Tibial artery (tissue), 4 donors: ENCODE data around the gene NENF.
A peak's percentile ranks its signal among the peaks of the same experiment; 100 is the strongest.
"Not testable (repeated sequence)": the region's sequence is repeated elsewhere in the genome, so short reads cannot be mapped to it uniquely, and the experiment has no call there.

ENCODE experiments used
- DNase-seq, 2 donors: peaks; one replicate each; pipeline ENCODE4 v3.0.0-alpha.2; 2019
- H3K27ac ChIP-seq, 2 donors: fragments of 200-600 bp; sonication (generic) in 1 of 2; 1 replicate in 1 of 2; 2 replicates in 1 of 2; pipeline ENCODE4 v1.5.1; 2018 to 2019; ENCODE audit warnings: mild to moderate bottlenecking in 1 of 2
- H3K27me3 ChIP-seq, 2 donors: fragments of 200-600 bp; sonication (generic) in 1 of 2; one replicate each; pipeline versions ENCODE4 v1.5.1 to v1.6.0; 2016 to 2019
- H3K36me3 ChIP-seq, 3 donors: fragments of 200-600 bp; sonication (generic) in 2 of 3; one replicate each; pipeline ENCODE4 v1.5.1; 2016 to 2019; ENCODE audit warnings: mild to moderate bottlenecking in 2 of 3
- H3K4me1 ChIP-seq, 4 donors: fragments of 200-600 bp; sonication (generic) in 2 of 4; 1 replicate in 3 of 4; 2 replicates in 1 of 4; pipeline ENCODE4 v1.5.1; 2016 to 2019
- H3K4me3 ChIP-seq, 2 donors: fragments of 200-600 bp; sonication (generic) in 1 of 2; 1 replicate in 1 of 2; 2 replicates in 1 of 2; pipeline ENCODE4 v1.5.1; 2018 to 2019; ENCODE audit warnings: mild to moderate bottlenecking in 2 of 2
- H3K9me3 ChIP-seq, 3 donors: fragments of 200-600 bp; sonication (generic) in 1 of 3; one replicate each; pipeline ENCODE4 v1.5.1; 2016 to 2019
- CTCF ChIP-seq, 2 experiments: fragments of 200-600 bp in 1 of 2; fragments of 450-650 bp in 1 of 2; IDR thresholded peaks; one replicate each; pipeline ENCODE4 v1.5.1; 2017 to 2019; ENCODE audit warnings: antibody characterized with exemption in 2 of 2, mild to moderate bottlenecking in 1 of 2, moderate library complexity in 1 of 2
- intact Hi-C: fragments of 100-400 bp; cut with DNase I; formaldehyde crosslinking; loops from one replicate; pipeline ENCODE4 v1.15.0; 2023; ENCODE audit warnings: low total_unique reads

The NENF gene

DNA sequence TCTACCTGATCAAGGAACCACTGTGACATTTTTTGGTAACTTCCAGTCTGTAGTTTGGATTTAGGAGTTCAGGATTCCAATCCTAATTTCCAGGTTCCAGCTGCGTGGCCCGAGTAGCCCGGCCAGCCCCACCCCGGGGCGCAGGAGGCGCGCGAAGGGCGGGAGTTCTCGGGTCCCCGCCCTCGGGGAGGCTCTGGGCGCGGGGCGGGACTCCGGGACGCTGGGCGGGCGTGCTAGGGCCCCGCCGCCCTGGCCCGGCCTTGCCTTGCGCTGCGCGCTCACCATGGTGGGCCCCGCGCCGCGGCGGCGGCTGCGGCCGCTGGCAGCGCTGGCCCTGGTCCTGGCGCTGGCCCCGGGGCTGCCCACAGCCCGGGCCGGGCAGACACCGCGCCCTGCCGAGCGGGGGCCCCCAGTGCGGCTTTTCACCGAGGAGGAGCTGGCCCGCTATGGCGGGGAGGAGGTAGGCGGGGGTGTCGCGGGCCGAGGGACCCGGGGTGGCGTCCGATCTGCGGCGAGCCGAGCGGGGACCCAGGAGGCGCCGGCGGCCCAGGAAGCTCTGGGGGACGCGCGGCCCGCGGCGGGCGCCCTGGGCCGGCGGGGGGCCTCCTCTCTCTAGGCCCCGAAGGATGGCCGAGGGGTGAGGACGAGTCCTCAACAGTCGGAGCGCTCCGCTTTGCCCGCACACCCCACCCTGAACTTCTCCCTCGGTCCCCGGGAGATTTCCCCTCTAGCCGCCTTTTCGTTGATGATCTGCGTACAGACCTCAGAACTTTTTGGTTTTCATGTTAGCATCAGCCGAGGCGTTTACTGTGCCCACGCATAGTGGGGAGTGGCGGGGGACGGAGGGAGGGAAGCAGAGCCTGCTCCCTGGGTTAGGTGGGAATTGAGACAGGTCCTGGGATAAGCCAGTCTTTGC is at the start of gene NENF:
TSS of gene NENF (plus strand) at position 260 of the 916 bp plus-strand sequence. CDS start at position 284, 24 bp downstream.
- Histone ChIP-seq H3K27ac (peak within 1 kb of the TSS; percentile 84 to 99), H3K36me3 (no peaks in the 10 kb centered on the region), H3K4me1 (peaks cover 0 to 24% (median 17%) of the 10 kb centered on the region in 4 donors), H3K27me3 (no peaks in the 10 kb centered on the region), H3K4me3 (peak within 1 kb of the TSS; percentile 72 to 96), H3K9me3 (no peaks in the 10 kb centered on the region)
- intact Hi-C loops: no loop called here
- peak; percentile 81 to 92 for DNase-seq
- peak in 1 of 2 experiments; percentile 9 for TF ChIP-seq CTCF (IDR thresholded peaks at IDR 0.05)

DNA sequence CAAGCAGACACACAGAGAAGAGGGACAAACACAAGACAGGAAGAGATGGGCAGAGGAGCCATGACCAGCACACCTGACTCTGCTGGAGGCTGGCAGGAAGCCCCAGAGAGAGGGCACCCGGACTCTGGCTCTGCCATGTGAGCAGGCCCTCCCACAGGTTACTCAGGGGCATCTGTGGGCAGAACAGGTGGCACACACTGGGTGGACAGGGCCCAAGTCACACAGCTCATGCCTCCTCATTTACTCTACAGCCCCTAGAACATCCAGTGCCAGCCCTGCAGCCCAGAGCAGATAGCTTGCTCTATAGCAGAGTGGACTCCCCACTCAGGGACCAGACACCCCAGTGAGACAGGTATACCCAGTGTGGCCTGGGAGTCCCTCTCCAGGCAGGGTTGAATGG is 46.7 kb upstream of the NENF start:
- no peak for DNase-seq
- intact Hi-C loops: no loop called here
- H3K27me3 ChIP-seq: no peaks in the 10 kb centered on the region
- no peak overlapping the region for H3K4me3 ChIP-seq
- peaks cover 0 to 10% (median 7%) of the 10 kb centered on the region in 3 donors for H3K9me3 ChIP-seq
- peaks cover 10 to 41% (median 13%) of the 10 kb centered on the region in 3 donors for H3K36me3 ChIP-seq
- no peaks in the 10 kb centered on the region for H3K4me1 ChIP-seq
- no peak for TF ChIP-seq CTCF (IDR thresholded peaks at IDR 0.05)
- no peak overlapping the region for H3K27ac ChIP-seq

DNA sequence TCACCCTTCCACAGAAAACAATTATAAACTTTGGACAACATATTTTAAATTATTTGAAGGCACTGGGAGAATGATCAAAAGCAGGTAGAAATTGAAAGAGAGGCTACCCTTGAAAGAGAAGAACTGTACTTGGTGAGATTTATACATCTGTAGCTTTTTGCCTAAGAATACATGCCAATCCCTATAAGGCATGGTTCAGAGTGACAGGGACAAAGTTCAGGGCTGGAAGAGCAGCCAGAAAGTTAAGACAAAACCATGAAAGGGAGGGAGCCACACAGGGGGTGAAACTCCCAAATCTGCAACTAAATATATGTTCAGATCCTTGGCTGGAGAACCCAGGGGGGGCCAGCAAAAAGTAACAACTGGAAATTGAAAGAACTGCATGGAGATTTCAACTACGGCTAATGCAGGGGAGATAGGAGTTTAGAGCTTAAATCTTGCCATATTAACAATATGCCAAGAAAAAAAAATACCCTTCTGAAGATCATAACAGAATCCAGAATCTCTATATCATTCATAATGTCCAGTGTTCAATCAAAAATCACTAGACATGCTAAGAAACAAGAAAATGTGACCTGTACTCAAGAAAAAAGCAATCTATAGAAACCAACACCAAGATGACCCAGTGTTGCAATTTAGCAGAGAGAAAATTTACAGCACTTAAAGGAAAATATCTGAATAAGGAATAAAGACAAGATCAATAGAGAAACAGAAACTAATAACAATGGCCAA is 43.6 kb upstream of the NENF start:
- H3K27me3 ChIP-seq: no peaks in the 10 kb centered on the region
- H3K27ac ChIP-seq: no peak overlapping the region
- H3K36me3 ChIP-seq: peaks cover 10 to 28% (median 14%) of the 10 kb centered on the region in 3 donors
- H3K9me3 ChIP-seq: peaks cover 0 to 11% (median 9%) of the 10 kb centered on the region in 3 donors
- intact Hi-C loops: no loop called here
- no peaks in the 10 kb centered on the region for H3K4me1 ChIP-seq
- no peak for TF ChIP-seq CTCF (IDR thresholded peaks at IDR 0.05)
- H3K4me3 ChIP-seq: no peak overlapping the region
- no peak for DNase-seq

- H3K4me1 ChIP-seq, intact Hi-C loops, H3K36me3 ChIP-seq, DNase-seq, H3K27ac ChIP-seq, H3K9me3 ChIP-seq, H3K27me3 ChIP-seq, H3K4me3 ChIP-seq: not testable (repeated sequence)
Observed at GRCh38 chr1:212395678-212396437, 36.9 kb upstream of the NENF start.

DNA sequence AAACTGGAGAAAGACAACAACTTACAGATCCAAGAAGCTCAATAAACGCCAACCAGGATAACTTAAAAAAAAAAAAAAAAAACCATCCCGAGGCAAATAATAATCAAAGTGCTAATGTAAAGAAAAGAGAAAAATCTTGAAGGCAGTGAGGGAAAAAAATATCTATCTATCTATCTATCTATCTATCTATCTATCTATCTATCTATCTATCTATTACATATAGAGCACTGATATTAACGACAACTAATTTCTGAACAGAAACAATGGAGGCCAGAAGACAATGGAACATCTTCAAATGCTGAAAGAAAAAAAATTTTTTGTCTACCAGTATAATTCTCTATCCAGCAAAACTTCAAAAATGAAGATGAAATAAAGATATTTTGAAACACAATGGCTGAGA is 36.1 kb upstream of the NENF start:
- H3K9me3 ChIP-seq: no peaks in the 10 kb centered on the region
- H3K4me1 ChIP-seq: no peaks in the 10 kb centered on the region
- H3K4me3 ChIP-seq: no peak overlapping the region
- H3K27ac ChIP-seq: no peak overlapping the region
- intact Hi-C loops: no loop called here
- no peak for TF ChIP-seq CTCF (IDR thresholded peaks at IDR 0.05)
- H3K36me3 ChIP-seq: peaks cover 0 to 6% (median 0%) of the 10 kb centered on the region in 3 donors
- no peaks in the 10 kb centered on the region for H3K27me3 ChIP-seq
- no peak for DNase-seq
